HG02938 (cell line): Measurements from ENCODE around the gene NOX5.
"Not testable (repeated sequence)": the region's sequence is repeated elsewhere in the genome, so short reads cannot be mapped to it uniquely, and the experiment has no call there.

Experiments used
- ATAC-seq: cut with Tn5 transposase; IDR thresholded peaks from one replicate; pipeline ENCODE4 v1.9.1; 2021; ENCODE audit warnings: mild to moderate bottlenecking, moderate library complexity; ENCODE audit not compliant: unreplicated experiment

NOX5 gene

DNA sequence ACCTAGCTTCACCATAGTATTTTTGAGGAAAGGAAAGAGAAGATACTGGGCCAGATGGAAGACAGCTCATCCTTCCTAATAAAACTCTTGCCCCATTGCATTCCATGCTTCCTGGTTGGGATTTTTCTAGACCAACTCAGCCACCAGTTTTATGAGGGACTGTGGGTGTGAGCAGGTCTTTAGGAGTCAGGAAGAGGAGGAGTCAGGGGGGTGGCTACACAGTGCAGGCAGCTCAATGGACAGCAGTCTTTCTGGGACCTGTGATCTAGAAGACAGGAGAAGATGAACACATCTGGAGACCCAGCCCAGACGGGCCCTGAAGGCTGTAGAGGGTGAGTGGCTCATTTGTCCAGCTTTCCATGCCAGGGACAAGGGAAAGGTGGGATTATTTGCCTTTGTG, at the start of gene NOX5:
NOX5 (plus strand) TSS at position 242 of the 400 bp plus-strand sequence; CDS start at position 283, 41 bp downstream.
- ATAC-seq: no peak

GRCh38 chr15:68966996-68967395, 47.5 kb upstream of the NOX5 start:
- ATAC-seq: no peak

- no peak for ATAC-seq
These were observed 46.5 kb upstream of the NOX5 start for GRCh38 chr15:68967948-68968347.

GRCh38 chr15:68969298-68969697, 45.2 kb upstream of the NOX5 start:
- ATAC-seq: no peak

GRCh38 chr15:68972201-68973065, 42.1 kb upstream of the NOX5 start:
- no peak for ATAC-seq

DNA sequence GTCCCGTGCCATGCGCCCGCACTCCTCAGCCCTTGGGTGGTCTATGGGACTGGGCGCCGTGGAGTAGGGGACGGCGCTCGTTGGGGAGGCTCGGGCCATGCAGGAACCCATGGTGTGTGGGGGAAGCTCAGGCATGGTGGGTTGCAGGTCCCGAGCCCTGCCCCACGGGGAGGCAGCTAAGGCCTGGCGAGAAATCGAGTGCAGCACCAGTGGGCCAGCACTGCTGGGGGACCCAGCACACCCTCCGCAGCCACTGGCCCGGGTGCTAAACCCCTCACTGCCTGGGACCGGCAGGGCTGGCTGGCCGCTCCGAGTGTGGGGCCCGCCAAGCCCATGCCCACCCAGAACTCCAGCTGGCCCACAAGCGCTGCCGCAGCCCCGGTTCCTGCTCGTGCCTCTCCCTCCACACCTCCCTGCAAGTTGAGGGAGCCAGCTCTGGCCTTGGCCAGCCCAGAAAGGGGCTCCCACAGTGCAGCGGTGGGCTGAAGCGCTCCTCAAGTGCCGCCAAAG, 38.8 kb upstream of the NOX5 start:
- not testable (repeated sequence) for ATAC-seq

DNA sequence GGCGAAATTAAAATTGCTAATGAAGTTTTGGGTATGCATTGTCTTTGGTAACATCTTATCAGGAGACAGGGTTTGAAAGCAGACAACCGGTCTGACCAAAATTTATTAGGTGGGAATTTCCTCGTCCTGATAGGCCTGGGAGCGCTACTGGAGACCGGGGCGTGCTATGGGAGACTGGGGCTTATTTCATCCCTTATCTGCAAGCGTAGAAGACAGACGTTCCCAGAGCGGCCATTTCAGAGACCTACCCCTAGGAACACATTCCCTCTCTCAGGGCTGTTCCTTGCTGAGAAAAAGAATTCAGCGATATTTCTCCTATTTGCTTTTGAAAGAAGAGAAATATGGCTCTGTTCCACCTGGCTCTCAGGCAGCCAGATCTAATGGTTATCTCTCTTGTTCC, 37.1 kb upstream of the NOX5 start:
- not testable (repeated sequence) for ATAC-seq

DNA sequence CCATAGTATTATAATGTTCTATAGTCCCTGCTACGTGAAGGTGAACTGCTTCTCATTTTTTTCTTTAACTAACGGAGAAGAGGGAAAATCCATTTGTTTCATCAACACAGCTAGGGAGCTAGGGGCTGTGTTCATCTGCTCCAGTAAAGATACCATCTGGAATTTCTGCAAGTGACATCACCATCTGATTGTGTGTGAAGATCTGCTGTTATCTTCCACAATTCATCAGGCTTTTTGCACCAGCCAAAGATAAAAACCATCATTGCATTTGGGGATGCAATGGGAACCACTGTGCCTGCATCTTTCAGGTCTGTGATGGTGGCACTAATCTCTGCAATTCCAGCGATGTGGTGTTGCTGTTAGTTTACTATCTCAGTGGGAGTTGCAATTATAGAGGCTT, 35.5 kb upstream of the NOX5 start:
- no peak for ATAC-seq

- ATAC-seq: no peak
These were observed 34.7 kb upstream of the NOX5 start for GRCh38 chr15:68979816-68980215.

GRCh38 chr15:68980786-68981185, 33.7 kb upstream of the NOX5 start:
- ATAC-seq: no peak

GRCh38 chr15:68981941-68982340, 32.6 kb upstream of the NOX5 start:
- no peak for ATAC-seq

- ATAC-seq: no peak
These were observed 31.4 kb upstream of the NOX5 start for GRCh38 chr15:68982976-68983563.

DNA sequence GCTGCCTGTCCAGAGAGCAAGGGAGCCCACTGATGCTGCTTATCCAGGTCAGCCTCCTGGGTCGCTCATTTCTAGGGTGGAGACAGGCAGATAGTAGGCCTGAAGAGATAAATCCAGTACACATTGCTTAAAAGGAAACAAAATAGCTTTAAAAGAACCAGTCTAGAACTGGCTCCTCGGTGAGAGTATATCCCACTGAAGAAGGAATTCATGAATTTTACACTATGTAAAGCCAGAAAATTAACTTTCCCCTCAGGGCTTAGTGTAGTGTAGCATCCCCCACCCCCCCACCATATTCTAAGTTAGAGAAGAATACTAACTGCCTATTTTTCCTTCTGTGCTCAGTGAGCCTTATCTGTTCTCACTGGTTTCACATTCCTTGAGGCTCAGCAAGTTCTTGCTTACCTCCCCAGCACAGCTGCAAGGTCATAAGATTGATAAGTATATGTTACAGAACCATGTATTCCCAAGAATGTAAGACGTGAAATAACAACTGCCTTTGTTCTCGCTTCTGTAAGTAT, 30.5 kb upstream of the NOX5 start:
- ATAC-seq: no peak

DNA sequence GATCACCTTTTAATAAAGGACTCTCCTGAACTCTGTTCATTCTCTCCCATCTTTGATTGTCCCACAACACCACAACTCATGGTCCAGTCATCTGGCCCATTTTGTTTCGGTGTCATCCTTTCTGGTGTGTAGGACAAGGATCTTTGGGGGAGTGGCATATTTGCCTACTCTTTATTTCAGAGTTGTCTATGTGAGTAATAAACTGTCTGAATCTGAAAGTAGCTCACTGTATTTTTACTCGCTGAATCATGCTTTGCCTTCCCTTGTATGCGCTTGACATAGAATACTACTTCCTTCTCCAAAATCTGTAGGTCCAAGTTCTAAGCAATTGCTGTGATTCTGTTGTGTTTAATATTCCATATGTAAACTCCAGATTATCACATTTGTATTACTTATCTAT, 29.9 kb upstream of the NOX5 start:
- no peak for ATAC-seq

DNA sequence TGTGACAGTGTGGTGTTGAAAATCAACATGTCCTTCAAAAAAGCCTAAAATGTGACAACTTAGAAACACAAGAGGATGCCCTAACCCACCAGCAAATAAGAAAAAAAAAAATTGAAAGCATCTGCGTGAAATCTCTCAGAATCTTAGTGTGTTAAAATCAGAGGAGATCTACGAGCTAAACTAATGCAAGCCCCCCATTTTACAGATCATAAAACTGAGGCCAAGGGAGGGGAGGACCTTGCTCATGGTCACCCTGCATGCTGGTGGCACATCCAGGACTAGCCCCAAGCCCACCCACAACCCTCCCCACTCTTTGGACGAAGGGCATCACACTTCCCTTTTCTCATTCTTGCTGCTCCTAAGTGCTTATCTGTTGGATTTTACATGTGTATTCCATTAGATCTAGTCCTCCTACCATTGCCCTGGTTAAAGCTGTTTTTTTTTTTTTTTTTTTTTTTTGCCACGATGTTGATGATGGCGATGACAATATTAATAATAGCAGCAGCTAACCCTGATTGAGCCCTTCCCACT, 29.1 kb upstream of the NOX5 start:
- ATAC-seq: no peak

DNA sequence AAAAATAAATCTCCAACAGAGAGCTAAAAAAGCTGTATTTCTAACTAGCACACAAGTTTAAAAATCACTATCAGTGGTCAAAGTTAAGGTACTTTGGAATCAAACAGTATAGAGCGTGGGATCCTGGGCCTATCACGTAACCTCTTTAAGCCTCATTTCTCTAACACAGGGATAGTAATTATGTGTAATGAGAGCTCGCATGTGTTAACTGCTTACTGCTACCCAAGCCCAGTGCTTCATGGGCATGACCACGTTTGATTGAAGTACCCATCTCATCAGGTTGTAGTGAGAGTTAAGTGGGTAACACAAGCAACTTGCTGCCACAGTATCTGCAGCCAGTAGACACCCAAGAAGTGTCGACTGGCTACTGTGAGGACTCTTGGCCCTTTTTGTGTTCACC, 28.2 kb upstream of the NOX5 start:
- ATAC-seq: no peak

DNA sequence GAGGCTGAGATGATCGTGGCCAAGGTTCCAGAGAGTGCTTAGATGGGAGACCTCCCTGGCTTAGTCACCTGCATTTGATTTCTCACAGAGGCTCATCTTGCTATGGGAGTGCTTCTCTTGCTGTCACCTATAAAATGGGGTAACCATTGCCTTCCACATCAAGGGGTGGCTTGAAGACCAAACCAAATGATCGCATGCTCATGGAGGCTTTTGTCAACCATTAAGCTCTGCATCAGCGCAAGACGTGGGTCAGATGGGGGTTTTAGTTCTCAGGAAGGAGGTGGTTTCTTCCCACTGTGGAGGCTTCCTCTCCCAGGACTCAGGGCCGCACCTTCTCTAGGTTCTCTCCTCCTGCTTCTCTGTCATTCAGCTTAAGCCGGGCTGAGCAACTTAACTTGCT, 27.4 kb upstream of the NOX5 start:
- no peak for ATAC-seq

GRCh38 chr15:68987676-68988075, 26.8 kb upstream of the NOX5 start:
- ATAC-seq: no peak

DNA sequence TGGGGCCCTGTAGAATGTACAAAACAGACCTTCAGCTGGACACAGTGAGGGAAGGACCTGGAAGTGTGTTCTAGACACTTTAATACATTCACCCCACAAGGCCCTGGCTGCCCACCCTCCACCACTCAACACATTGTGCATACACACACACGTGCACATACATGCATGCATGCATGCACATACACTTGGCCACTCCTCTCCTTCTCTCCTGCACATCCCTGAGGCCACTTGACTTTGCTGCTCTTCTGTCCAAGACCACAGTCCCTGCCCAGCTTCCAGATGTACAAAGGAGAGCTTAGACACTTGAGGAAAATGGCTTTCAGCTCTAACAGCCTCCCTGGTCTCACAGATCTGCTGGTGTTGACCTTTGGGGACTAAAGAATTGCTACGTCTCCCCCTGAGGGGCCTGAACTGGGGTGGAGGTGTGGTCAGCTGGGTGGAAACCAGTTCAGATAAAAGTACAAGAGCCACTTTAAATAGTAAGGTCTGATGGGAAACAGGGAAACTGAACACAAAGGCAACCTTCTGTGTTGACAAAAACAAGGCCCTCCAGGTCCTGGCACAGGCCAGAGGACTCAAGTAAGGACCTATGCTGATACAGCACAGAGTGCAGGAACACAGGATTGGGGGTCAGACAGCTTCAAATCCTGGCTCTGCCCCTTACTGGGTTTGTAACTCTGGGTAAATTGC, 24.8 kb upstream of the NOX5 start:
- ATAC-seq: no peak

DNA sequence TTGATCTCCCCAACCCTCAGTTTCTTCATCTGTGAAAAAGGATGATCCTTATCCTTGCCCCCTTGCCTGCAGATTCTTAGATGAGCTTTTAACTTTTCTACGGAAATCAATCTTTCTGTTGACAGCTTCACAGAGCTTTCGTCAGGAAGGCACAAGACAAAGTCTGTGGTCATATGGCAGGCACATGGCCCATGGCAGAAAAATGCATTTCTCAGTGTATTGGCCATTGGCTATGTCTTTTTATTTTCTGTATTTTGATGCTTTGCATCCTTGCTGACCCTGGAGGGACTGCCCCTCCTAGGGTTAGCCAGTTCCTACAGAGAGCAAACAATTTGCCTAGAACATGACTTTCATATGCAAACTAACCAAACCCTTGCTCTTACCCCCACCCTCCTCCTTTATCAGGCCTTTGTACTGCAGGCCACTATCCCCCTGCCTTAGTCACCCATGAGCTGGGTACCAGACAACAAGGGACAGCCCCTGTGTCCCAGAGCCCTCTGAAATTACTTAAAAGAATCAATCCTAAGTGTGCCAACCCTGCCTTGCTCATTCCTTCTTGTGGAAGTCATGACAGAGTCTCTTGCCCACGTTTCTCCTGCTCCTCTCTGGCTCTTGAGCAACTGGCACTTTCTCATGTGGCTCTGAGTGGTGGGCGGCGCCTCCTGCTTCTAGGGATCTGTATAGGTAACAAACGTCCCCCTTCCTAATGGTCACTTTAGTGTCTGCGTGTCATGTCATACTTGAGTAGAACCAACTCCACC, 24.1 kb upstream of the NOX5 start:
- ATAC-seq: no peak
